ENCODE results near the gene TRMT2B.

DNA sequence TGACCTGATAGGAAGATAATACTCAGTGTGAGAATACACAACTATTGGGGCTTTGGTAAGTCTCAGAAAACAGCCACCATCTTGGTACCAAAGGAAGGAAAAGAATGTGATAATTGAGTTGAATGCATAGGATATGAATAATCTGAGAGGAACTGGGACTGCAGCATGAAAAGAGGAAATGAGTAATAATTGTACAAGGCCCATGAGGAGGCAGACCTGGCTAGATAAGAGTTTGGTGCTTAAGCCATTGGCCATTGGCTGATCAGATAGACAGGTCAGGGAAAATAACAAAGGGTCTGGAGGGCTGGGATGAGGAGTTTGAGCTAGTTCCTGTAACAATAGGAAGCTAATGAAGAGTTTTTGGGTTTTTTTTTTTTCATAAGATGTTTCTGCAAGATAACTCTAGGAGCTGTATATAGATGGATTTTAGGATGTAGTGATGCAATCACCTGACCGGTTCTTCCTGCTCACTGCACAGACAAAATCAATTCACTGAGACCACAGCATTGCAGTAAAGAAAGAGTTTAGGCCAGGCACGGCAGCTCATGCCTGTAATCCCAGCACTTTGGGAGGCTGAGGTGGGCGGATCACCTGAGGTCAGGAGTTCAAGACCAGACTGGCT is 5.3 kb upstream of the TRMT2B start:
- TF ChIP-seq, protein P1, sequence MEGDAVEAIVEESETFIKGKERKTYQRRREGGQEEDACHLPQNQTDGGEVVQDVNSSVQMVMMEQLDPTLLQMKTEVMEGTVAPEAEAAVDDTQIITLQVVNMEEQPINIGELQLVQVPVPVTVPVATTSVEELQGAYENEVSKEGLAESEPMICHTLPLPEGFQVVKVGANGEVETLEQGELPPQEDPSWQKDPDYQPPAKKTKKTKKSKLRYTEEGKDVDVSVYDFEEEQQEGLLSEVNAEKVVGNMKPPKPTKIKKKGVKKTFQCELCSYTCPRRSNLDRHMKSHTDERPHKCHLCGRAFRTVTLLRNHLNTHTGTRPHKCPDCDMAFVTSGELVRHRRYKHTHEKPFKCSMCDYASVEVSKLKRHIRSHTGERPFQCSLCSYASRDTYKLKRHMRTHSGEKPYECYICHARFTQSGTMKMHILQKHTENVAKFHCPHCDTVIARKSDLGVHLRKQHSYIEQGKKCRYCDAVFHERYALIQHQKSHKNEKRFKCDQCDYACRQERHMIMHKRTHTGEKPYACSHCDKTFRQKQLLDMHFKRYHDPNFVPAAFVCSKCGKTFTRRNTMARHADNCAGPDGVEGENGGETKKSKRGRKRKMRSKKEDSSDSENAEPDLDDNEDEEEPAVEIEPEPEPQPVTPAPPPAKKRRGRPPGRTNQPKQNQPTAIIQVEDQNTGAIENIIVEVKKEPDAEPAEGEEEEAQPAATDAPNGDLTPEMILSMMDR (IDR thresholded peaks at IDR 0.05): no peak
- no peak for TF ChIP-seq POLR2A (IDR thresholded peaks at IDR 0.05)
